ENCODE data around the gene ITPR1.

GRCh38 chr3:4765212-4765611 lies 272.1 kb downstream of the ITPR1 start:
- TF ChIP-seq CTCF (IDR thresholded peaks at IDR 0.05): no peak
- TF ChIP-seq TCF7L2 (IDR thresholded peaks at IDR 0.05; ENCODE audit: low read depth, low read length): no peak
- TF ChIP-seq REST (IDR thresholded peaks at IDR 0.05; ENCODE audit: insufficient read depth in 1 of 2, low read depth in 2 of 2, low read length in 1 of 2): no peak

Data from Panc1 (cell line).